ENCODE results near the gene MAST4.

The MAST4 gene

GRCh38 chr5:67047160-67047559 is 451.0 kb downstream of the MAST4 start:
- in situ Hi-C loops (cut with MboI; ENCODE audit: low sequenced_read_pairs, unreplicated experiment), result no loop called here
- no peak for TF ChIP-seq CTCF (IDR thresholded peaks at IDR 0.05; ENCODE audit: borderline replicate concordance, control extremely low read depth, extremely low read depth, insufficient read depth, missing control alignments)
- no peak for DNase-seq (ENCODE audit: low spot score)

- TF ChIP-seq CTCF (IDR thresholded peaks at IDR 0.05; ENCODE audit: borderline replicate concordance, control extremely low read depth, extremely low read depth, insufficient read depth, missing control alignments), result no peak
- DNase-seq (ENCODE audit: low spot score), result no peak
- in situ Hi-C loops (cut with MboI; ENCODE audit: low sequenced_read_pairs, unreplicated experiment), result no loop called here
These were observed 451.4 kb downstream of the MAST4 start for GRCh38 chr5:67047616-67048015.

- TF ChIP-seq CTCF (IDR thresholded peaks at IDR 0.05; ENCODE audit: borderline replicate concordance, control extremely low read depth, extremely low read depth, insufficient read depth, missing control alignments), result no peak
- no peak for DNase-seq (ENCODE audit: low spot score)
- in situ Hi-C loops (cut with MboI; ENCODE audit: low sequenced_read_pairs, unreplicated experiment), result no loop called here
These were observed 453.9 kb downstream of the MAST4 start for GRCh38 chr5:67050125-67050524.

GRCh38 chr5:67050635-67051034 is 454.4 kb downstream of the MAST4 start:
- DNase-seq (ENCODE audit: low spot score), result no peak
- in situ Hi-C loops (cut with MboI; ENCODE audit: low sequenced_read_pairs, unreplicated experiment), result no loop called here
- TF ChIP-seq CTCF (IDR thresholded peaks at IDR 0.05; ENCODE audit: borderline replicate concordance, control extremely low read depth, extremely low read depth, insufficient read depth, missing control alignments), result no peak

- in situ Hi-C loops (cut with MboI; ENCODE audit: low sequenced_read_pairs, unreplicated experiment), result no loop called here
- no peak for TF ChIP-seq CTCF (IDR thresholded peaks at IDR 0.05; ENCODE audit: borderline replicate concordance, control extremely low read depth, extremely low read depth, insufficient read depth, missing control alignments)
- no peak for DNase-seq (ENCODE audit: low spot score)
These were observed 455.0 kb downstream of the MAST4 start for GRCh38 chr5:67051164-67051563.

GRCh38 chr5:67052034-67052433 is 455.8 kb downstream of the MAST4 start:
- no peak for TF ChIP-seq CTCF (IDR thresholded peaks at IDR 0.05; ENCODE audit: borderline replicate concordance, control extremely low read depth, extremely low read depth, insufficient read depth, missing control alignments)
- in situ Hi-C loops (cut with MboI; ENCODE audit: low sequenced_read_pairs, unreplicated experiment), result no loop called here
- DNase-seq (ENCODE audit: low spot score), result no peak

GRCh38 chr5:67053229-67053628 is 457.0 kb downstream of the MAST4 start:
- TF ChIP-seq CTCF (IDR thresholded peaks at IDR 0.05; ENCODE audit: borderline replicate concordance, control extremely low read depth, extremely low read depth, insufficient read depth, missing control alignments), result no peak
- in situ Hi-C loops (cut with MboI; ENCODE audit: low sequenced_read_pairs, unreplicated experiment), result no loop called here
- no peak for DNase-seq (ENCODE audit: low spot score)

Data from GM13976 (cell line).